Caco-2 (cell line): ENCODE results near the gene TMEM151A. TPM values are rescaled to one million over a fixed set of nuclear protein-coding genes. Genes with fewer than 3 reads are reported as not detected.
A peak's percentile ranks its signal among the peaks of the same experiment; 100 is the strongest.

Experiments
- BruUV-seq: library from RNA; stranded (reverse); fragments of 400-500 nt; replicated peaks from 2 replicates; lab custom pipeline; 2021; lab: Mats Ljungman, UMichigan
- CTCF ChIA-PET: fragments of 300-600 bp; sonication (Branson Sonifier 250); formaldehyde crosslinking; loops from one replicate; lab custom pipeline; 2022; ENCODE audit warnings: antibody characterized with exemption; lab: Charles Lee
- POLR2A ChIA-PET: fragments of 300-600 bp; sonication (Branson Sonifier 250); formaldehyde crosslinking; loops from one replicate; lab custom pipeline; 2022; ENCODE audit warnings: antibody characterized with exemption; lab: Charles Lee
- DNase-seq, 2 experiments: peaks; one replicate each; pipeline versions ENCODE4 v3.0.0 to v3.0.0-alpha.2; 2020 to 2022
- H3K27me3 ChIP-seq: replicated peaks from 2 replicates; pipeline ENCODE4 v1.6.0; 2011; ENCODE audit warnings: low read length; ENCODE audit not compliant: control insufficient read depth, insufficient read depth
- H3K36me3 ChIP-seq: 2 replicates; pipeline ENCODE4 v1.5.1; 2011; ENCODE audit warnings: low read length; ENCODE audit not compliant: control insufficient read depth, insufficient read depth
- H3K4me1 ChIP-seq: fragments of 250-450 bp; sonication (Bioruptor Pico); 2 replicates; pipeline ENCODE4 v1.5.1; 2020; ENCODE audit warnings: mild to moderate bottlenecking
- H3K4me3 ChIP-seq: 2 replicates; pipeline ENCODE4 v1.5.1; 2011; ENCODE audit warnings: low read depth, mild to moderate bottlenecking, control low read depth, low read length
- H3K9me3 ChIP-seq: fragments of 250-450 bp; sonication (Bioruptor Pico); 2 replicates; pipeline ENCODE4 v1.5.1; 2020; ENCODE audit warnings: mild to moderate bottlenecking, moderate library complexity
- H3K27ac Mint-ChIP-seq: one replicate; pipeline ENCODE4 v1.8.0; 2022; ENCODE audit warnings: mixed read lengths; ENCODE audit not compliant: unreplicated experiment
- H3K27me3 Mint-ChIP-seq: one replicate; pipeline ENCODE4 v1.8.0; 2022; ENCODE audit warnings: mixed read lengths; ENCODE audit not compliant: insufficient read depth, unreplicated experiment
- H3K36me3 Mint-ChIP-seq: one replicate; pipeline ENCODE4 v1.8.0; 2022; ENCODE audit warnings: mild to moderate bottlenecking, mixed read lengths; ENCODE audit not compliant: insufficient read depth, unreplicated experiment
- H3K4me1 Mint-ChIP-seq: one replicate; pipeline ENCODE4 v1.8.0; 2022; ENCODE audit warnings: low read depth, mixed read lengths; ENCODE audit not compliant: unreplicated experiment
- H3K4me3 Mint-ChIP-seq: one replicate; pipeline ENCODE4 v1.8.0; 2022; ENCODE audit warnings: mild to moderate bottlenecking, moderate library complexity, mixed read lengths; ENCODE audit not compliant: unreplicated experiment
- H3K9me3 Mint-ChIP-seq: one replicate; pipeline ENCODE4 v1.8.0; 2022; ENCODE audit warnings: mixed read lengths; ENCODE audit not compliant: unreplicated experiment
- intact Hi-C: fragments of 100-400 bp; cut with micrococcal nuclease; formaldehyde crosslinking; loops from one replicate; pipeline ENCODE4 v1.10.0; 2022; ENCODE audit not compliant: unreplicated experiment
- total RNA-seq: library from RNA; stranded (reverse); gene quantifications from 2 replicates; pipeline ENCODE4 v1.2.3, GENCODE V29; 2022
- TF ChIP-seq, protein P1 (sequence below), 2 experiments: fragments of 200-600 bp in 1 of 2; IDR thresholded peaks; 1 replicate in 1 of 2; 2 replicates in 1 of 2; pipeline versions ENCODE4 v1.5.1 to v1.8.0; 2011 to 2022; ENCODE audit warnings: antibody characterized with exemption in 1 of 2, control low read depth in 1 of 2, inconsistent platforms in 1 of 2, low read depth in 1 of 2, low read length in 1 of 2, mild to moderate bottlenecking in 1 of 2, moderate library complexity in 1 of 2; ENCODE audit not compliant: insufficient read depth in 1 of 2, severe bottlenecking in 1 of 2, unreplicated experiment in 1 of 2

TMEM151A gene
- total RNA-seq, 1 experiment from 2014 or later: 0.68 TPM

DNA sequence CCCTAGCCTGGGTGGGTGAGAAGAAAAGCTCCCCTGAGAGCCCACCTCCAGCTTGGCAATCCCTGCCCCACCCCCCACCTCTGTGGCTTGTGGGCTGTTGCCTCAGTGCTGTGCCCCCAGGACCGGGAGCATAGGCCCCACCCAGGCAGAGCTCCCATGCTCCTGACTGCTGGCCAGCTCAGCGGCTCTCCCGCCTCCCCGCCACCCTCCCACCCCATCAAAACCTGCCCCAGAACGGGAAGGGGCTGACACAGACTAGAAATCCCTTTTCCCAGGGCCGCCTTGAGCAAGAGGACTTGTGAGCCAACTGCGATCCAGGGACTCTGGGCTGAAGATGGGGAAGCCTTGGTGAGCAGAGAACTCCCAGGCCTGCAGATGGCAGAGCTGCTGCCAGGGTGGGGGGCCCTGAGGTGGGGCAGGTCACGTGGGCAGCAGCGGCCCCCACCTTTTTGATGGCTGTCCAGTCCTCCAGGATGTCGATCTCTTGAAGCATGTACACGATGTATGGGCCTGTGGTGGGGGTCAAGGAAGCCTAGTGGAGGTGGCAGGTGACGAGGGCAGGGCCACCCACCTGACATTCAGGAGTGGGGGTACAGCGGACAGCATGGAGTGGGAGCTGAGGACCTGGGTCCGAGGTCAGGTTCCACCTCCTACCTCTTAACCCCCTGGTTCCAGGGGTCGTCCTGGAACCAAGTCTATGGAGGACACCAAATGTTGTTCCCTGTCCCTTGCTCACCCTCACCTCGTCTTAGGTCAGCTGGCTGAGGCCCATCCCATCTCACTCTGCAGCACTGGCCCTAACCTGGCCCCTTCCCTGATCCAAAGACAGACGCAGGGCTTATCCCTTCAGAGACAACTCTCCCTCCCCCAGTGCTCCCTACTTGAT, 46.8 kb downstream of the TMEM151A start:
- ChIA-PET POLR2A (no interaction called here), CTCF (interaction anchor here (1.3 to 1.4 kb wide), 2 partner anchors 26 kb away, joined by 3 read pairs; no protein-coding TSS in a partner anchor)
- Mint-ChIP-seq H3K36me3 (peaks cover 23% of the 10 kb centered on the region), H3K27me3 (no peaks in the 10 kb centered on the region), H3K9me3 (no peaks in the 10 kb centered on the region), H3K4me3 (no peak overlapping the region), H3K27ac (peak overlapping the region; percentile 91), H3K4me1 (peaks cover 13% of the 10 kb centered on the region)
- Histone ChIP-seq H3K36me3 (peaks cover 4% of the 10 kb centered on the region), H3K27me3 (no peaks in the 10 kb centered on the region), H3K4me3 (no peak overlapping the region), H3K9me3 (no peaks in the 10 kb centered on the region), H3K4me1 (peaks cover 10% of the 10 kb centered on the region)
- intact Hi-C loops: no loop called here
- TF ChIP-seq, protein P1, sequence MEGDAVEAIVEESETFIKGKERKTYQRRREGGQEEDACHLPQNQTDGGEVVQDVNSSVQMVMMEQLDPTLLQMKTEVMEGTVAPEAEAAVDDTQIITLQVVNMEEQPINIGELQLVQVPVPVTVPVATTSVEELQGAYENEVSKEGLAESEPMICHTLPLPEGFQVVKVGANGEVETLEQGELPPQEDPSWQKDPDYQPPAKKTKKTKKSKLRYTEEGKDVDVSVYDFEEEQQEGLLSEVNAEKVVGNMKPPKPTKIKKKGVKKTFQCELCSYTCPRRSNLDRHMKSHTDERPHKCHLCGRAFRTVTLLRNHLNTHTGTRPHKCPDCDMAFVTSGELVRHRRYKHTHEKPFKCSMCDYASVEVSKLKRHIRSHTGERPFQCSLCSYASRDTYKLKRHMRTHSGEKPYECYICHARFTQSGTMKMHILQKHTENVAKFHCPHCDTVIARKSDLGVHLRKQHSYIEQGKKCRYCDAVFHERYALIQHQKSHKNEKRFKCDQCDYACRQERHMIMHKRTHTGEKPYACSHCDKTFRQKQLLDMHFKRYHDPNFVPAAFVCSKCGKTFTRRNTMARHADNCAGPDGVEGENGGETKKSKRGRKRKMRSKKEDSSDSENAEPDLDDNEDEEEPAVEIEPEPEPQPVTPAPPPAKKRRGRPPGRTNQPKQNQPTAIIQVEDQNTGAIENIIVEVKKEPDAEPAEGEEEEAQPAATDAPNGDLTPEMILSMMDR (IDR thresholded peaks at IDR 0.05; ENCODE audit: insufficient read depth in 1 of 2, low read depth in 1 of 2, low read length in 1 of 2, severe bottlenecking in 1 of 2, unreplicated experiment in 1 of 2): no peak
- BruUV-seq: no TSS peak
- no peak for DNase-seq

DNA sequence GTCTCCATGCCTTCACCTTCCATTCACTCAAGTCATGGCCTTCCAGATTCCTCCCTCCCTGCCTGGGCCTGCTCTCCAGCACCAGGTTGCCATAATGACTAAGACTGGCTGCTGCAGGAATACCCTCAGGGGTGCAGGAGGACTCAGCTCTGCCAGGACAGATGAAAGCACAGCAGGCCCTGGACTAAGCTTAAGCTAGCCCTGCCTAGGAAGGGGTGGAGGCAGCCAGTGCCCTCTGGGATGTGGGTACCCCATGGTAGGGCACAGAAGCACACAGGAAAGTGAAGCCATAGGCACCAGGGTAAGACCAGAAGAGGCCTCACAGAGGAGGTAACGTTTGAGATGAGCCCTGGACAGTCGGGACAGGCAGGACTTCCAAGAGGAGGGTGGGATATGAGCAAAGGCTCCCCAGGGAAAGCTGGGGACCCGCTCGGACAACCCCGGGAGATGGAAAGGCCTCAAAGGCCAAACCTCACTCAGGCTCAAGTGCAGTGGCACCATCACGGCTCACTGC, 47.5 kb downstream of the TMEM151A start:
- Mint-ChIP-seq H3K4me1 (peaks cover 16% of the 10 kb centered on the region), H3K36me3 (peaks cover 21% of the 10 kb centered on the region), H3K27me3 (no peaks in the 10 kb centered on the region), H3K27ac (no peak overlapping the region), H3K4me3 (no peak overlapping the region), H3K9me3 (no peaks in the 10 kb centered on the region)
- no peak for DNase-seq
- POLR2A ChIA-PET: no interaction called here
- H3K4me3 ChIP-seq: no peak overlapping the region
- peaks cover 4% of the 10 kb centered on the region for H3K36me3 ChIP-seq
- BruUV-seq: no TSS peak
- intact Hi-C loops: no loop called here
- no peaks in the 10 kb centered on the region for H3K27me3 ChIP-seq
- CTCF ChIA-PET: interaction anchor here (1.4 kb wide), 1 partner anchor 27 kb away, joined by 3 read pairs; no protein-coding TSS in a partner anchor
- peaks cover 16% of the 10 kb centered on the region for H3K4me1 ChIP-seq
- TF ChIP-seq, protein P1 (IDR thresholded peaks at IDR 0.05; ENCODE audit: insufficient read depth in 1 of 2, low read depth in 1 of 2, low read length in 1 of 2, severe bottlenecking in 1 of 2, unreplicated experiment in 1 of 2): no peak
- no peaks in the 10 kb centered on the region for H3K9me3 ChIP-seq

DNA sequence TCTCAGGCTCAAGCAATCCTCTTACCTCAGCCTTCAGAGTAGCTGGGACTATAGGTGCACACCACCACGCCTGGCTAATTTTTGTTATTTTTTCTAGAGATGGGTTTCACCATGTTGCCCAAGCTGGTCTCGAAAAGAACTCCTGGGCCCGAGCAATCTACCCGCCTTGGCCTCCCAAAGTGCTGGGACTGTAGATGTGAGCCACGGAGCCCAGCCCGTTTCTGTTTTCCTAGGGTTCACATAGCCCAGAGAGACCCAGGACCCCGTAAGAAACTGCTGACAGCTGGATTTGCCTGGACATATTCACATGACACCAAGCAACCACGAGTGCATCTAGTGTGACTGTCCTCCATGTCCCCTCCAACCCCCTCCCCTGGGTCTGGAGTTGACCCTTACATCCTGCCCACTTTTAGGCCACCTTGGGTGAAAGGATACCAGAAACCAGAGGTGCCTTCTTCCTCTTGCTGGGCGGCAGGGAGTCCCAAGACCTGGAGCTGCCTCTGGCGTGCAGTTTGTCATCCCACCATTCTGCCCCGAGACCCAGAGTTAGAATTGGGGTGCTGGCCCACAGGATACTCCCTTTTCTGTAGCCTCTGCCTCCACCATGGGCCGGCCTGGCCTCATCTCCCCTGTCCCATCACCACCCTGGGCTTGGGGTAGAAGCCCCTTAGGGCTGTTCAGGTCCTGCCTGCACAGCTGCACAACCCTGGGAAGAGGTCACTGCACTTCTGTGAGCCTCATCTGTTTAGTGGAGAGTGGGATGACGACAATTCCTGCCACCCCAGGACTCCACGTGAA, 48.2 kb downstream of the TMEM151A start:
- Mint-ChIP-seq H3K36me3 (peaks cover 22% of the 10 kb centered on the region), H3K27ac (no peak overlapping the region), H3K27me3 (no peaks in the 10 kb centered on the region), H3K4me3 (no peak overlapping the region), H3K4me1 (peaks cover 18% of the 10 kb centered on the region), H3K9me3 (no peaks in the 10 kb centered on the region)
- no TSS peak for BruUV-seq
- H3K9me3 ChIP-seq: no peaks in the 10 kb centered on the region
- peaks cover 4% of the 10 kb centered on the region for H3K36me3 ChIP-seq
- H3K27me3 ChIP-seq: no peaks in the 10 kb centered on the region
- no peak overlapping the region for H3K4me3 ChIP-seq
- DNase-seq: no peak
- ChIA-PET POLR2A (no interaction called here), CTCF (interaction anchor here (1.4 kb wide), 1 partner anchor 27 kb away, joined by 3 read pairs; no protein-coding TSS in a partner anchor)
- intact Hi-C loops: no loop called here
- TF ChIP-seq, protein P1 (IDR thresholded peaks at IDR 0.05; ENCODE audit: insufficient read depth in 1 of 2, low read depth in 1 of 2, low read length in 1 of 2, severe bottlenecking in 1 of 2, unreplicated experiment in 1 of 2): no peak
- peaks cover 16% of the 10 kb centered on the region for H3K4me1 ChIP-seq
